HUES6 (cell line): Measurements from ENCODE around the gene WASF2.
A peak's percentile ranks its signal among the peaks of the same experiment; 100 is the strongest.
"Not testable (repeated sequence)": the region's sequence is repeated elsewhere in the genome, so short reads cannot be mapped to it uniquely, and the experiment has no call there.

Experiments
- H3K27ac ChIP-seq: 2 replicates; pipeline ENCODE4 v1.7.0; 2013; ENCODE audit warnings: low read depth, mild to moderate bottlenecking, low read length, inconsistent platforms
- H3K27me3 ChIP-seq: 2 replicates; pipeline ENCODE4 v1.6.1; 2013; ENCODE audit warnings: low read length; ENCODE audit not compliant: control insufficient read depth, insufficient read depth
- H3K36me3 ChIP-seq: 2 replicates; pipeline ENCODE4 v1.6.1; 2013; ENCODE audit warnings: low read length; ENCODE audit not compliant: control insufficient read depth, insufficient read depth
- H3K4me1 ChIP-seq: 2 replicates; pipeline ENCODE4 v1.6.1; 2013; ENCODE audit warnings: low read length; ENCODE audit not compliant: control insufficient read depth, insufficient read depth
- H3K4me3 ChIP-seq: 2 replicates; pipeline ENCODE4 v1.5.1; 2013; ENCODE audit warnings: low read depth, low read length
- H3K9ac ChIP-seq: one replicate; pipeline ENCODE4 v1.6.1; 2013; ENCODE audit warnings: mild to moderate bottlenecking, low read length
- H3K9me3 ChIP-seq: 2 replicates; pipeline ENCODE4 v1.6.1; 2013; ENCODE audit warnings: low read depth, low read length; ENCODE audit not compliant: control insufficient read depth, insufficient read depth

The WASF2 gene

GRCh38 chr1:27487966-27488884 is 1.7 kb downstream of the WASF2 start:
- H3K9me3 ChIP-seq, result no peaks in the 10 kb centered on the region
- H3K4me3 ChIP-seq, result peak overlapping the region; percentile 78
- H3K36me3 ChIP-seq, result no peaks in the 10 kb centered on the region
- H3K4me1 ChIP-seq, result peaks cover 22% of the 10 kb centered on the region
- H3K27ac ChIP-seq, result no peak overlapping the region
- no peak overlapping the region for H3K9ac ChIP-seq
- no peaks in the 10 kb centered on the region for H3K27me3 ChIP-seq

GRCh38 chr1:27485363-27485762 is 4.6 kb downstream of the WASF2 start:
- peaks cover 14% of the 10 kb centered on the region for H3K4me1 ChIP-seq
- H3K9ac ChIP-seq, result no peak overlapping the region
- H3K27me3 ChIP-seq, result no peaks in the 10 kb centered on the region
- no peak overlapping the region for H3K27ac ChIP-seq
- no peaks in the 10 kb centered on the region for H3K36me3 ChIP-seq
- H3K9me3 ChIP-seq, result no peaks in the 10 kb centered on the region
- no peak overlapping the region for H3K4me3 ChIP-seq

- Histone ChIP-seq H3K36me3 (no peaks in the 10 kb centered on the region), H3K27me3 (no peaks in the 10 kb centered on the region), H3K9ac (no peak overlapping the region), H3K4me1 (peaks cover 10% of the 10 kb centered on the region), H3K4me3 (no peak overlapping the region), H3K9me3 (no peaks in the 10 kb centered on the region), H3K27ac (no peak overlapping the region)
Observed at GRCh38 chr1:27483659-27484058, 6.3 kb downstream of the WASF2 start.

GRCh38 chr1:27481994-27482620 is 7.9 kb downstream of the WASF2 start:
- Histone ChIP-seq H3K9me3 (no peaks in the 10 kb centered on the region), H3K36me3 (no peaks in the 10 kb centered on the region), H3K9ac (no peak overlapping the region), H3K4me3 (no peak overlapping the region), H3K27ac (no peak overlapping the region), H3K4me1 (no peaks in the 10 kb centered on the region), H3K27me3 (no peaks in the 10 kb centered on the region)

- Histone ChIP-seq H3K9me3 (no peaks in the 10 kb centered on the region), H3K4me3 (no peak overlapping the region), H3K4me1 (0 out of 2 replicates have a peak, but pooled peaks cover 6% of the 10 kb centered on the region), H3K27ac (no peak overlapping the region), H3K27me3 (no peaks in the 10 kb centered on the region), H3K9ac (no peak overlapping the region), H3K36me3 (no peaks in the 10 kb centered on the region)
Observed at GRCh38 chr1:27478098-27478497, 11.9 kb downstream of the WASF2 start.

GRCh38 chr1:27476237-27476636 is 13.7 kb downstream of the WASF2 start:
- Histone ChIP-seq H3K27ac (no peak overlapping the region), H3K4me3 (no peak overlapping the region), H3K4me1 (0 out of 2 replicates have a peak, but pooled peaks cover 6% of the 10 kb centered on the region), H3K27me3 (no peaks in the 10 kb centered on the region), H3K9me3 (no peaks in the 10 kb centered on the region), H3K36me3 (no peaks in the 10 kb centered on the region), H3K9ac (no peak overlapping the region)

GRCh38 chr1:27475720-27476119 is 14.2 kb downstream of the WASF2 start:
- Histone ChIP-seq H3K36me3 (no peaks in the 10 kb centered on the region), H3K9me3 (no peaks in the 10 kb centered on the region), H3K27me3 (no peaks in the 10 kb centered on the region), H3K4me1 (0 out of 2 replicates have a peak, but pooled peaks cover 6% of the 10 kb centered on the region), H3K27ac (no peak overlapping the region), H3K9ac (no peak overlapping the region), H3K4me3 (no peak overlapping the region)

- H3K9me3 ChIP-seq, result no peaks in the 10 kb centered on the region
- no peak overlapping the region for H3K9ac ChIP-seq
- H3K4me3 ChIP-seq, result no peak overlapping the region
- 0 out of 2 replicates have a peak, but pooled peaks cover 6% of the 10 kb centered on the region for H3K4me1 ChIP-seq
- H3K27me3 ChIP-seq, result no peaks in the 10 kb centered on the region
- H3K36me3 ChIP-seq, result no peaks in the 10 kb centered on the region; the same call in 1 of the 2 replicates
- H3K27ac ChIP-seq, result no peak overlapping the region
Observed at GRCh38 chr1:27473755-27474154, 16.2 kb downstream of the WASF2 start.

GRCh38 chr1:27472098-27472497 is 17.9 kb downstream of the WASF2 start:
- not testable (repeated sequence) for H3K4me1 ChIP-seq, H3K36me3 ChIP-seq, H3K9ac ChIP-seq, H3K27ac ChIP-seq, H3K4me3 ChIP-seq, H3K9me3 ChIP-seq, H3K27me3 ChIP-seq

- peaks cover 2% of the 10 kb centered on the region; the same call in 1 of the 2 replicates for H3K36me3 ChIP-seq
- H3K4me1 ChIP-seq, result 0 out of 2 replicates have a peak, but pooled peaks cover 6% of the 10 kb centered on the region
- H3K9ac ChIP-seq, result no peak overlapping the region
Observed at GRCh38 chr1:27471477-27471876, 18.5 kb downstream of the WASF2 start.

GRCh38 chr1:27469334-27469733 is 20.6 kb downstream of the WASF2 start:
- no peak overlapping the region for H3K9ac ChIP-seq
- no peak overlapping the region for H3K27ac ChIP-seq
- no peaks in the 10 kb centered on the region for H3K27me3 ChIP-seq
- H3K36me3 ChIP-seq, result peaks cover 5% of the 10 kb centered on the region; the same call in 1 of the 2 replicates
- 0 out of 2 replicates have a peak, but pooled peaks cover 2% of the 10 kb centered on the region for H3K4me1 ChIP-seq
- H3K9me3 ChIP-seq, result no peaks in the 10 kb centered on the region
- no peak overlapping the region for H3K4me3 ChIP-seq

More at GRCh38 chr1:27471477-27471876, 18.5 kb downstream of the WASF2 start:
- H3K4me3 ChIP-seq, result no peak overlapping the region
- H3K27ac ChIP-seq, result no peak overlapping the region
- no peaks in the 10 kb centered on the region for H3K27me3 ChIP-seq
- no peaks in the 10 kb centered on the region for H3K9me3 ChIP-seq
